Chondrocyte (in vitro differentiated cells): ENCODE data around the gene WASF3. TPM values are rescaled to one million over a fixed set of nuclear protein-coding genes. Genes with fewer than 3 reads are reported as not detected.

Source experiments
- DNase-seq: peaks from one replicate; pipeline ENCODE4 v3.0.0; 2021; ENCODE audit warnings: mixed read lengths, low spot score
- H3K27ac Mint-ChIP-seq: one replicate; pipeline ENCODE4 v1.8.0; 2021; ENCODE audit warnings: mild to moderate bottlenecking, moderate library complexity, mixed read lengths; ENCODE audit not compliant: unreplicated experiment
- H3K27me3 Mint-ChIP-seq: 2 replicates; pipeline ENCODE4 v1.8.0; 2021; ENCODE audit warnings: low read depth, mixed read lengths
- H3K36me3 Mint-ChIP-seq: 2 replicates; pipeline ENCODE4 v1.8.0; 2021; ENCODE audit warnings: low read depth, mixed read lengths
- H3K4me1 Mint-ChIP-seq: 2 replicates; pipeline ENCODE4 v1.8.0; 2021; ENCODE audit warnings: low read depth, mild to moderate bottlenecking, mixed read lengths
- H3K4me3 Mint-ChIP-seq: one replicate; pipeline ENCODE4 v1.8.0; 2021; ENCODE audit warnings: mild to moderate bottlenecking, moderate library complexity, mixed read lengths; ENCODE audit not compliant: unreplicated experiment
- H3K9me3 Mint-ChIP-seq: 2 replicates; pipeline ENCODE4 v1.8.0; 2021; ENCODE audit warnings: low read depth, mixed read lengths
- CTCF ChIP-seq: fragments of 200-600 bp; sonication (generic); IDR thresholded peaks from 2 replicates; pipeline ENCODE4 v1.5.0; 2021; ENCODE audit warnings: antibody characterized with exemption, mild to moderate bottlenecking, moderate library complexity
- total RNA-seq: library from RNA; stranded (reverse); gene quantifications from 3 replicates; pipeline ENCODE4 v1.2.1, GENCODE V29; 2021

Gene WASF3
- total RNA-seq, 1 donor from 2014 or later = 23.6 TPM

- Mint-ChIP-seq H3K27me3 (peaks cover 11% of the 10 kb centered on the region), H3K36me3 (no peaks in the 10 kb centered on the region), H3K4me1 (peaks cover 9% of the 10 kb centered on the region), H3K4me3 (no peak overlapping the region), H3K27ac (no peak overlapping the region), H3K9me3 (peaks cover 8% of the 10 kb centered on the region)
- DNase-seq = no peak
- no peak for TF ChIP-seq CTCF
These were observed 152.7 kb downstream of the WASF3 start for GRCh38 chr13:26710166-26710565.

- Mint-ChIP-seq H3K4me3 (no peak overlapping the region), H3K27me3 (peaks cover 6% of the 10 kb centered on the region), H3K36me3 (no peaks in the 10 kb centered on the region), H3K4me1 (peaks cover 9% of the 10 kb centered on the region), H3K9me3 (peaks cover 8% of the 10 kb centered on the region), H3K27ac (no peak overlapping the region)
- DNase-seq = no peak
- TF ChIP-seq CTCF = no peak
These were observed 153.7 kb downstream of the WASF3 start for GRCh38 chr13:26711211-26711610.

GRCh38 chr13:26713341-26713740 is 155.9 kb downstream of the WASF3 start:
- no peak for TF ChIP-seq CTCF
- H3K36me3 Mint-ChIP-seq = no peaks in the 10 kb centered on the region

GRCh38 chr13:26716984-26717383 is 159.5 kb downstream of the WASF3 start:
- no peak for DNase-seq
- Mint-ChIP-seq H3K4me3 (no peak overlapping the region), H3K36me3 (no peaks in the 10 kb centered on the region), H3K9me3 (peaks cover 8% of the 10 kb centered on the region), H3K27me3 (peaks cover 15% of the 10 kb centered on the region), H3K4me1 (no peaks in the 10 kb centered on the region), H3K27ac (no peak overlapping the region)
- TF ChIP-seq CTCF = no peak

More at GRCh38 chr13:26713341-26713740, 155.9 kb downstream of the WASF3 start:
- Mint-ChIP-seq H3K9me3 (peaks cover 8% of the 10 kb centered on the region), H3K4me3 (no peak overlapping the region), H3K27me3 (peaks cover 6% of the 10 kb centered on the region), H3K4me1 (peaks cover 9% of the 10 kb centered on the region), H3K27ac (no peak overlapping the region)
- no peak for DNase-seq

- Mint-ChIP-seq H3K4me3 (no peak overlapping the region), H3K27ac (no peak overlapping the region), H3K9me3 (no peaks in the 10 kb centered on the region), H3K27me3 (peaks cover 15% of the 10 kb centered on the region), H3K36me3 (no peaks in the 10 kb centered on the region), H3K4me1 (no peaks in the 10 kb centered on the region)
- no peak for TF ChIP-seq CTCF
- DNase-seq = no peak
These were observed 160.7 kb downstream of the WASF3 start for GRCh38 chr13:26718146-26718545.
